GM23338 (cell line): Measurements from ENCODE around the gene DPYSL3.

ENCODE experiments used
- CREB1 ChIP-seq: fragments of 250-450 bp; sonication (Bioruptor Pico); IDR thresholded peaks from 2 replicates; pipeline ENCODE4 v1.5.0; 2020; ENCODE audit warnings: low read depth, mild to moderate bottlenecking, moderate library complexity
- CTCF ChIP-seq, 2 experiments: fragments of 200-600 bp in 1 of 2; sonication (generic) in 1 of 2; conservative IDR thresholded peaks; 2 replicates each; pipeline versions ENCODE4 v1.5.1 to v1.6.1; 2016 to 2017; ENCODE audit warnings: antibody characterized with exemption in 2 of 2, low read depth in 2 of 2, mild to moderate bottlenecking in 2 of 2, moderate library complexity in 1 of 2
- ETS1 ChIP-seq: IDR thresholded peaks from 2 replicates; pipeline ENCODE4 v1.6.1; 2016; ENCODE audit warnings: antibody characterized with exemption
- EZH2 ChIP-seq: fragments of 200-600 bp; sonication (generic); IDR thresholded peaks from one replicate; pipeline ENCODE4 v1.8.0; 2017; ENCODE audit warnings: antibody characterized with exemption, mild to moderate bottlenecking, low read depth; ENCODE audit not compliant: unreplicated experiment
- EZH2phosphoT487 ChIP-seq: fragments of 200-600 bp; sonication (generic); IDR thresholded peaks from one replicate; pipeline ENCODE4 v1.8.1; 2018; ENCODE audit warnings: antibody characterized with exemption; ENCODE audit not compliant: unreplicated experiment
- JUNB ChIP-seq: IDR thresholded peaks from one replicate; pipeline ENCODE4 v1.6.1; 2016; ENCODE audit warnings: antibody characterized with exemption; ENCODE audit not compliant: unreplicated experiment
- NANOG ChIP-seq: IDR thresholded peaks from 2 replicates; pipeline ENCODE4 v1.6.1; 2016; ENCODE audit warnings: antibody characterized with exemption, borderline replicate concordance
- POLR2AphosphoS5 ChIP-seq: IDR thresholded peaks from 2 replicates; pipeline ENCODE4 v1.6.1; 2016; ENCODE audit warnings: antibody characterized with exemption, low read depth
- REST ChIP-seq: IDR thresholded peaks from one replicate; pipeline ENCODE4 v1.6.1; 2018; ENCODE audit warnings: antibody characterized with exemption; ENCODE audit not compliant: unreplicated experiment
- STAT1 ChIP-seq: IDR thresholded peaks from one replicate; pipeline ENCODE4 v1.6.1; 2016; ENCODE audit warnings: antibody characterized with exemption; ENCODE audit not compliant: unreplicated experiment
- ZNF114 ChIP-seq: fragments of 250-450 bp; sonication (Bioruptor Pico); IDR thresholded peaks from 2 replicates; pipeline ENCODE4 v1.5.0; 2020; ENCODE audit warnings: mild to moderate bottlenecking, moderate library complexity
- ZNF331 ChIP-seq: fragments of 250-450 bp; sonication (Bioruptor Pico); IDR thresholded peaks from 2 replicates; pipeline ENCODE4 v1.5.0; 2020; ENCODE audit warnings: low read depth, mild to moderate bottlenecking, moderate library complexity
- TF ChIP-seq, protein P1 (sequence below): fragments of 250-450 bp; sonication (Bioruptor Pico); IDR thresholded peaks from 2 replicates; pipeline ENCODE4 v1.5.0; 2020; ENCODE audit warnings: mild to moderate bottlenecking, moderate library complexity

GRCh38 chr5:147404706-147405105, 105.2 kb downstream of the DPYSL3 start:
- TF ChIP-seq CTCF (conservative IDR thresholded peaks at IDR 0.05; ENCODE audit: low read depth in 2 of 2): no peak
- no peak for TF ChIP-seq EZH2
- no peak for TF ChIP-seq NANOG
- TF ChIP-seq POLR2AphosphoS5: no peak
- TF ChIP-seq ZNF114: no peak
- no peak for TF ChIP-seq EZH2phosphoT487
- TF ChIP-seq REST: no peak
- TF ChIP-seq STAT1: no peak
- no peak for TF ChIP-seq JUNB
- TF ChIP-seq ZNF331: no peak
- TF ChIP-seq CREB1: no peak
- no peak for TF ChIP-seq ETS1
- TF ChIP-seq, protein P1, sequence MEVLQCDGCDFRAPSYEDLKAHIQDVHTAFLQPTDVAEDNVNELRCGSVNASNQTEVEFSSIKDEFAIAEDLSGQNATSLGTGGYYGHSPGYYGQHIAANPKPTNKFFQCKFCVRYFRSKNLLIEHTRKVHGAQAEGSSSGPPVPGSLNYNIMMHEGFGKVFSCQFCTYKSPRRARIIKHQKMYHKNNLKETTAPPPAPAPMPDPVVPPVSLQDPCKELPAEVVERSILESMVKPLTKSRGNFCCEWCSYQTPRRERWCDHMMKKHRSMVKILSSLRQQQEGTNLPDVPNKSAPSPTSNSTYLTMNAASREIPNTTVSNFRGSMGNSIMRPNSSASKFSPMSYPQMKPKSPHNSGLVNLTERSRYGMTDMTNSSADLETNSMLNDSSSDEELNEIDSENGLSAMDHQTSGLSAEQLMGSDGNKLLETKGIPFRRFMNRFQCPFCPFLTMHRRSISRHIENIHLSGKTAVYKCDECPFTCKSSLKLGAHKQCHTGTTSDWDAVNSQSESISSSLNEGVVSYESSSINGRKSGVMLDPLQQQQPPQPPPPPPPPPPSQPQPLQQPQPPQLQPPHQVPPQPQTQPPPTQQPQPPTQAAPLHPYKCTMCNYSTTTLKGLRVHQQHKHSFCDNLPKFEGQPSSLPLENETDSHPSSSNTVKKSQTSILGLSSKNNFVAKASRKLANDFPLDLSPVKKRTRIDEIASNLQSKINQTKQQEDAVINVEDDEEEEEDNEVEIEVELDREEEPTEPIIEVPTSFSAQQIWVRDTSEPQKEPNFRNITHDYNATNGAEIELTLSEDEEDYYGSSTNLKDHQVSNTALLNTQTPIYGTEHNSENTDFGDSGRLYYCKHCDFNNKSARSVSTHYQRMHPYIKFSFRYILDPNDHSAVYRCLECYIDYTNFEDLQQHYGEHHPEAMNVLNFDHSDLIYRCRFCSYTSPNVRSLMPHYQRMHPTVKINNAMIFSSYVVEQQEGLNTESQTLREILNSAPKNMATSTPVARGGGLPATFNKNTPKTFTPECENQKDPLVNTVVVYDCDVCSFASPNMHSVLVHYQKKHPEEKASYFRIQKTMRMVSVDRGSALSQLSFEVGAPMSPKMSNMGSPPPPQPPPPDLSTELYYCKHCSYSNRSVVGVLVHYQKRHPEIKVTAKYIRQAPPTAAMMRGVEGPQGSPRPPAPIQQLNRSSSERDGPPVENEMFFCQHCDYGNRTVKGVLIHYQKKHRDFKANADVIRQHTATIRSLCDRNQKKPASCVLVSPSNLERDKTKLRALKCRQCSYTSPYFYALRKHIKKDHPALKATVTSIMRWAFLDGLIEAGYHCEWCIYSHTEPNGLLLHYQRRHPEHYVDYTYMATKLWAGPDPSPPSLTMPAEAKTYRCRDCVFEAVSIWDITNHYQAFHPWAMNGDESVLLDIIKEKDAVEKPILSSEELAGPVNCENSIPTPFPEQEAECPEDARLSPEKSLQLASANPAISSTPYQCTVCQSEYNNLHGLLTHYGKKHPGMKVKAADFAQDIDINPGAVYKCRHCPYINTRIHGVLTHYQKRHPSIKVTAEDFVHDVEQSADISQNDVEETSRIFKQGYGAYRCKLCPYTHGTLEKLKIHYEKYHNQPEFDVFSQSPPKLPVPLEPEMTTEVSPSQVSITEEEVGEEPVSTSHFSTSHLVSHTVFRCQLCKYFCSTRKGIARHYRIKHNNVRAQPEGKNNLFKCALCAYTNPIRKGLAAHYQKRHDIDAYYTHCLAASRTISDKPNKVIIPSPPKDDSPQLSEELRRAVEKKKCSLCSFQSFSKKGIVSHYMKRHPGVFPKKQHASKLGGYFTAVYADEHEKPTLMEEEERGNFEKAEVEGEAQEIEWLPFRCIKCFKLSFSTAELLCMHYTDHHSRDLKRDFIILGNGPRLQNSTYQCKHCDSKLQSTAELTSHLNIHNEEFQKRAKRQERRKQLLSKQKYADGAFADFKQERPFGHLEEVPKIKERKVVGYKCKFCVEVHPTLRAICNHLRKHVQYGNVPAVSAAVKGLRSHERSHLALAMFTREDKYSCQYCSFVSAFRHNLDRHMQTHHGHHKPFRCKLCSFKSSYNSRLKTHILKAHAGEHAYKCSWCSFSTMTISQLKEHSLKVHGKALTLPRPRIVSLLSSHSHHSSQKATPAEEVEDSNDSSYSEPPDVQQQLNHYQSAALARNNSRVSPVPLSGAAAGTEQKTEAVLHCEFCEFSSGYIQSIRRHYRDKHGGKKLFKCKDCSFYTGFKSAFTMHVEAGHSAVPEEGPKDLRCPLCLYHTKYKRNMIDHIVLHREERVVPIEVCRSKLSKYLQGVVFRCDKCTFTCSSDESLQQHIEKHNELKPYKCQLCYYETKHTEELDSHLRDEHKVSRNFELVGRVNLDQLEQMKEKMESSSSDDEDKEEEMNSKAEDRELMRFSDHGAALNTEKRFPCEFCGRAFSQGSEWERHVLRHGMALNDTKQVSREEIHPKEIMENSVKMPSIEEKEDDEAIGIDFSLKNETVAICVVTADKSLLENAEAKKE (CRISPR knock-in tag): no peak
